ENCODE measurements around the gene SERPINF2. TPM values are rescaled to one million over a fixed set of nuclear protein-coding genes. Genes with fewer than 3 reads are reported as not detected.

Gene SERPINF2
- total and polyA plus RNA-seq, 2 experiments from 2014 or later, result 0.66 to 1.2 TPM

GRCh38 chr17:1725642-1726511 lies 16.8 kb upstream of the SERPINF2 start (continued):
- TF ChIP-seq ETS1 (IDR thresholded peaks at IDR 0.05), result no peak

- Mint-ChIP-seq H3K27ac (no peak overlapping the region), H3K4me1 (no peaks in the 10 kb centered on the region; the same call in 2 of the 3 replicates), H3K9me3 (no peaks in the 10 kb centered on the region), H3K36me3 (ENCODE audit: low read depth) (peaks cover 4% of the 10 kb centered on the region; the same call in 2 of the 3 replicates), H3K27me3 (ENCODE audit: insufficient read depth, low read depth, poor library complexity) (peaks cover 23% of the 10 kb centered on the region), H3K4me3 (no peak overlapping the region)
- DNase-seq (ENCODE audit: low spot score) (no peak), ATAC-seq (no peak)
- no peak overlapping the region for H2AFZ ChIP-seq
- H3K27ac ChIP-seq (ENCODE audit: low read depth), result no peak overlapping the region
- H3K4me2 ChIP-seq, result no peak overlapping the region
- H3K9me2 ChIP-seq (ENCODE audit: insufficient read depth), result no peaks in the 10 kb centered on the region
- peaks cover 4% of the 10 kb centered on the region; the same call in 1 of the 2 replicates for H3K27me3 ChIP-seq (ENCODE audit: insufficient read depth)
- no peaks in the 10 kb centered on the region for H3K36me3 ChIP-seq (ENCODE audit: insufficient read depth)
- H3K4me3 ChIP-seq, result no peak overlapping the region
- 0 out of 2 replicates have a peak, but pooled peaks cover 5% of the 10 kb centered on the region for H3F3A ChIP-seq (replicated peaks; ENCODE audit: low read depth)
- H3K4me1 ChIP-seq (ENCODE audit: insufficient read depth), result no peaks in the 10 kb centered on the region
- no peaks in the 10 kb centered on the region for H3K79me2 ChIP-seq (replicated peaks; ENCODE audit: insufficient read depth)
- TF ChIP-seq EZH2 (IDR thresholded peaks at IDR 0.05; ENCODE audit: low read depth, unreplicated experiment), result no peak
- TF ChIP-seq CTCF (conservative IDR thresholded peaks at IDR 0.05; ENCODE audit: low read depth in 2 of 2), result no peak
- no peak for TF ChIP-seq ZNF331 (CRISPR knock-in tag; IDR thresholded peaks at IDR 0.05; ENCODE audit: low read depth)
- no peak for TF ChIP-seq CREB1 (CRISPR knock-in tag; IDR thresholded peaks at IDR 0.05; ENCODE audit: low read depth)
- no peak for TF ChIP-seq NANOG (IDR thresholded peaks at IDR 0.05; ENCODE audit: borderline replicate concordance)
- no peak for TF ChIP-seq JUNB (IDR thresholded peaks at IDR 0.05; ENCODE audit: unreplicated experiment)
- TF ChIP-seq STAT1 (IDR thresholded peaks at IDR 0.05; ENCODE audit: unreplicated experiment), result no peak
- no peak for TF ChIP-seq ETS1 (IDR thresholded peaks at IDR 0.05)
- TF ChIP-seq REST (IDR thresholded peaks at IDR 0.05; ENCODE audit: unreplicated experiment), result no peak
- H4K20me1 ChIP-seq (replicated peaks; ENCODE audit: insufficient read depth), result no peaks in the 10 kb centered on the region
Measured at GRCh38 chr17:1726626-1727257, 15.9 kb upstream of the SERPINF2 start.

Data from GM23338 (cell line).